GM12878 (cell line): ENCODE data around the gene FCN2. TPM values are rescaled to one million over a fixed set of nuclear protein-coding genes. Genes with fewer than 3 reads are reported as not detected.

Experiments
- E4F1 ChIP-seq: fragments of 450-650 bp; IDR thresholded peaks from 2 replicates; pipeline ENCODE4 v1.6.1; 2018; ENCODE audit warnings: borderline replicate concordance, mild to moderate bottlenecking; ENCODE audit not compliant: partially characterized antibody
- EED ChIP-seq: sonication (generic); IDR thresholded peaks from 2 replicates; pipeline ENCODE4 v1.6.1; 2016; ENCODE audit warnings: antibody characterized with exemption, low read depth
- ETV6 ChIP-seq, 2 experiments: fragments of 450-650 bp in 1 of 2; IDR thresholded peaks in 1 of 2; conservative IDR thresholded peaks in 1 of 2; 2 replicates each; pipeline ENCODE4 v1.6.1; 2014; ENCODE audit warnings: antibody characterized with exemption in 1 of 2, borderline replicate concordance in 1 of 2, low read depth in 1 of 2, mild to moderate bottlenecking in 1 of 2, moderate library complexity in 1 of 2
- HSF1 ChIP-seq: fragments of 150-350 bp; IDR thresholded peaks from 2 replicates; pipeline ENCODE4 v1.6.1; 2014; ENCODE audit warnings: mild to moderate bottlenecking, low read depth, low read length
- LARP7 ChIP-seq: fragments of 450-650 bp; IDR thresholded peaks from 2 replicates; pipeline ENCODE4 v1.6.1; 2017; ENCODE audit warnings: mild to moderate bottlenecking
- MLLT1 ChIP-seq: fragments of 450-650 bp; IDR thresholded peaks from 2 replicates; pipeline ENCODE4 v1.6.1; 2016; ENCODE audit warnings: mild to moderate bottlenecking
- PBX3 ChIP-seq: IDR thresholded peaks from 2 replicates; pipeline ENCODE4 v1.6.1; 2011; ENCODE audit warnings: mild to moderate bottlenecking, low read depth, low read length, moderate library complexity; ENCODE audit not compliant: insufficient replicate concordance
- POLR2AphosphoS5 ChIP-seq: IDR thresholded peaks from 2 replicates; pipeline ENCODE4 v1.6.1; 2011; ENCODE audit warnings: mild to moderate bottlenecking, low read length, inconsistent platforms
- TCF3 ChIP-seq: IDR thresholded peaks from 2 replicates; pipeline ENCODE4 v1.6.1; 2012; ENCODE audit warnings: low read depth, mild to moderate bottlenecking, low read length, borderline replicate concordance; ENCODE audit not compliant: insufficient read depth
- polyA plus RNA-seq, 11 experiments: library from polyadenylated mRNA; depleted of rRNA in 4 of 11; unstranded in 6 of 11; stranded (reverse) in 5 of 11; fragments of >200 nt; fragmentation: Nextera tagmentation in 4 of 11; fragmentation: Illumina TruSeq in 1 of 11; extraction: Ambion mirVana in 4 of 11; extraction: Trizol in 1 of 11; gene quantifications; 1 replicate in 1 of 11; 2 replicates in 10 of 11; pipeline versions ENCODE4 v1.2.1 to v1.2.3, GENCODE V29; 2011 to 2016; ENCODE audit warnings: inconsistent platforms in 2 of 11, missing spikeins in 2 of 11, low read depth in 1 of 11
- total RNA-seq, 4 experiments: library from RNA; depleted of rRNA in 3 of 4; stranded (reverse); fragments of >200 nt in 3 of 4; fragmentation: Illumina TruSeq in 1 of 4; extraction: Trizol in 1 of 4; gene quantifications; 2 replicates each; pipeline versions ENCODE4 v1.2.1 to v1.2.3, GENCODE V29; 2013 to 2021
- TF ChIP-seq, protein P1 (sequence below): fragments of 450-650 bp; IDR thresholded peaks from 2 replicates; pipeline ENCODE4 v1.6.1; 2017; ENCODE audit warnings: mild to moderate bottlenecking, moderate library complexity

The FCN2 gene
- total and polyA plus RNA-seq, 10 of the 15 experiments (the other 5 are each of a cell fraction or from before 2014, with no cell fraction given) = not detected

DNA sequence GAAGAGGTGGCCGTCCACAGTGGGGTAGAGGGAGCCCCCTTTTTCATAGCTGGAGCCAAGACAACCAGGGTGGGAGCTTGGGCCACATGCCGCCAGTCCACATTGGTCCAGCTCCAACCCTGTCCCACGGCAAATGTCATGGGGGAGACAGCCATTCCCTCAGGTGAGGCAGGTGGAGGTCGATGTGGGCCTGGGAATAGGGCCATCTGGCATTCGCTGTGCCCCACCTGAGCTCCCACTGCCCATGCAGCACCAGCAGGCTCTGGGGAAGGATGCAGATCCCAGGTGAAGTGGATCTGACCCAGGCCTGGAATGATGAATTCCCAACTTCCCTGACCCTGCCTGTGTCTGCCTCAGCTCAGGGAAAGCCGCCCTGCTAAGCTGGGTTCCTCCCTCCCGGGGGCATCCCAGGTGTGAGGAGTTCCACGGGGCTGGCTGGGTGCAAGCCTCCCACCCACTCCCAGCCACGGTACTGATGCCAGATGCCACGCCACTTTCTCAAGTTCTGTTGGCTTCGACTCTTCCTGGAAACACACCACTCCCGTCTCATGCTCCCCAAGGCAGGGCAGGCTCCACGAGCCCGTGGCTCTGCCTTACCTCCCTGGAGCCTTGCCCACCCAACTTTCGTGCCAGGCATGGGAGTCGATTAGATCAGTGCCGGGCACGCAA lies 25.2 kb upstream of the FCN2 start (continued):
- TF ChIP-seq PBX3 = no peak
- no peak for TF ChIP-seq ETV6 (conservative IDR thresholded peaks at IDR 0.05 in 1 of 2, IDR thresholded peaks at IDR 0.05 in 1 of 2; ENCODE audit: borderline replicate concordance in 1 of 2, low read depth in 1 of 2)
- TF ChIP-seq LARP7 = no peak
- TF ChIP-seq MLLT1 = no peak
- TF ChIP-seq, protein P1, sequence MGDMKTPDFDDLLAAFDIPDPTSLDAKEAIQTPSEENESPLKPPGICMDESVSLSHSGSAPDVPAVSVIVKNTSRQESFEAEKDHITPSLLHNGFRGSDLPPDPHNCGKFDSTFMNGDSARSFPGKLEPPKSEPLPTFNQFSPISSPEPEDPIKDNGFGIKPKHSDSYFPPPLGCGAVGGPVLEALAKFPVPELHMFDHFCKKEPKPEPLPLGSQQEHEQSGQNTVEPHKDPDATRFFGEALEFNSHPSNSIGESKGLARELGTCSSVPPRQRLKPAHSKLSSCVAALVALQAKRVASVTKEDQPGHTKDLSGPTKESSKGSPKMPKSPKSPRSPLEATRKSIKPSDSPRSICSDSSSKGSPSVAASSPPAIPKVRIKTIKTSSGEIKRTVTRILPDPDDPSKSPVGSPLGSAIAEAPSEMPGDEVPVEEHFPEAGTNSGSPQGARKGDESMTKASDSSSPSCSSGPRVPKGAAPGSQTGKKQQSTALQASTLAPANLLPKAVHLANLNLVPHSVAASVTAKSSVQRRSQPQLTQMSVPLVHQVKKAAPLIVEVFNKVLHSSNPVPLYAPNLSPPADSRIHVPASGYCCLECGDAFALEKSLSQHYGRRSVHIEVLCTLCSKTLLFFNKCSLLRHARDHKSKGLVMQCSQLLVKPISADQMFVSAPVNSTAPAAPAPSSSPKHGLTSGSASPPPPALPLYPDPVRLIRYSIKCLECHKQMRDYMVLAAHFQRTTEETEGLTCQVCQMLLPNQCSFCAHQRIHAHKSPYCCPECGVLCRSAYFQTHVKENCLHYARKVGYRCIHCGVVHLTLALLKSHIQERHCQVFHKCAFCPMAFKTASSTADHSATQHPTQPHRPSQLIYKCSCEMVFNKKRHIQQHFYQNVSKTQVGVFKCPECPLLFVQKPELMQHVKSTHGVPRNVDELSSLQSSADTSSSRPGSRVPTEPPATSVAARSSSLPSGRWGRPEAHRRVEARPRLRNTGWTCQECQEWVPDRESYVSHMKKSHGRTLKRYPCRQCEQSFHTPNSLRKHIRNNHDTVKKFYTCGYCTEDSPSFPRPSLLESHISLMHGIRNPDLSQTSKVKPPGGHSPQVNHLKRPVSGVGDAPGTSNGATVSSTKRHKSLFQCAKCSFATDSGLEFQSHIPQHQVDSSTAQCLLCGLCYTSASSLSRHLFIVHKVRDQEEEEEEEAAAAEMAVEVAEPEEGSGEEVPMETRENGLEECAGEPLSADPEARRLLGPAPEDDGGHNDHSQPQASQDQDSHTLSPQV = no peak
- no peak for TF ChIP-seq EED
- TF ChIP-seq TCF3 = no peak
- TF ChIP-seq HSF1 = no peak
- TF ChIP-seq POLR2AphosphoS5 = no peak
- TF ChIP-seq E4F1 = no peak
